ENCODE results near the gene RAPGEF6.

RAPGEF6 gene

GRCh38 chr5:131525805-131526204 lies 109.2 kb downstream of the RAPGEF6 start:
- no peaks in the 10 kb centered on the region for H3K4me1 ChIP-seq (ENCODE audit: control insufficient read depth, insufficient read depth, low read length, poor library complexity, severe bottlenecking)
- no peaks in the 10 kb centered on the region for H3K9me3 ChIP-seq (ENCODE audit: control insufficient read depth, low read length)
- no peak overlapping the region for H3K27ac ChIP-seq (ENCODE audit: low read depth, low read length, severe bottlenecking)
- WGBS, 2 experiments (ENCODE audit: insufficient coverage in 2 of 2), result 100% methylated on average over 1 of the region's 1 CpG; no CpG with 5 or more reads in 1 of the 2 experiments
- no peaks in the 10 kb centered on the region for H3K36me3 ChIP-seq (ENCODE audit: control insufficient read depth, insufficient read depth, low read length)
- H3K4me3 ChIP-seq (ENCODE audit: extremely low read depth, insufficient read depth, low read length, poor library complexity, severe bottlenecking), result no peak overlapping the region

- Histone ChIP-seq H3K36me3 (ENCODE audit: control insufficient read depth, insufficient read depth, low read length) (peaks cover 10% of the 10 kb centered on the region), H3K4me3 (ENCODE audit: extremely low read depth, insufficient read depth, low read length, poor library complexity, severe bottlenecking) (no peak overlapping the region), H3K9me3 (ENCODE audit: control insufficient read depth, low read length) (no peaks in the 10 kb centered on the region), H3K4me1 (ENCODE audit: control insufficient read depth, insufficient read depth, low read length, poor library complexity, severe bottlenecking) (no peaks in the 10 kb centered on the region), H3K27ac (ENCODE audit: low read depth, low read length, severe bottlenecking) (no peak overlapping the region)
- 94% methylated on average over 4 of the region's 4 CpGs; no CpG with 5 or more reads in 1 of the 2 experiments for WGBS, 2 experiments (ENCODE audit: insufficient coverage in 2 of 2)
Observed at GRCh38 chr5:131524431-131524830, 110.6 kb downstream of the RAPGEF6 start.

- Histone ChIP-seq H3K9me3 (ENCODE audit: control insufficient read depth, low read length) (no peaks in the 10 kb centered on the region), H3K27ac (ENCODE audit: low read depth, low read length, severe bottlenecking) (no peak overlapping the region), H3K36me3 (ENCODE audit: control insufficient read depth, insufficient read depth, low read length) (peaks cover 17% of the 10 kb centered on the region), H3K4me3 (ENCODE audit: extremely low read depth, insufficient read depth, low read length, poor library complexity, severe bottlenecking) (no peak overlapping the region), H3K4me1 (ENCODE audit: control insufficient read depth, insufficient read depth, low read length, poor library complexity, severe bottlenecking) (no peaks in the 10 kb centered on the region)
Observed at GRCh38 chr5:131523500-131524185, 111.4 kb downstream of the RAPGEF6 start.

GRCh38 chr5:131521252-131521651 lies 113.8 kb downstream of the RAPGEF6 start:
- no peaks in the 10 kb centered on the region for H3K9me3 ChIP-seq (ENCODE audit: control insufficient read depth, low read length)
- 76 to 83% methylated on average over 1 to 3 of the region's 4 CpGs for WGBS, 2 experiments (ENCODE audit: insufficient coverage in 2 of 2)
- H3K27ac ChIP-seq (ENCODE audit: low read depth, low read length, severe bottlenecking), result no peak overlapping the region
- H3K4me1 ChIP-seq (ENCODE audit: control insufficient read depth, insufficient read depth, low read length, poor library complexity, severe bottlenecking), result no peaks in the 10 kb centered on the region
- no peak overlapping the region for H3K4me3 ChIP-seq (ENCODE audit: extremely low read depth, insufficient read depth, low read length, poor library complexity, severe bottlenecking)
- peaks cover 17% of the 10 kb centered on the region for H3K36me3 ChIP-seq (ENCODE audit: control insufficient read depth, insufficient read depth, low read length)

GRCh38 chr5:131515348-131515747 lies 119.7 kb downstream of the RAPGEF6 start:
- WGBS, 2 experiments (ENCODE audit: insufficient coverage in 2 of 2), result 81 to 85% methylated on average over 2 of the region's 3 CpGs
- Histone ChIP-seq H3K4me1 (ENCODE audit: control insufficient read depth, insufficient read depth, low read length, poor library complexity, severe bottlenecking) (no peaks in the 10 kb centered on the region), H3K9me3 (ENCODE audit: control insufficient read depth, low read length) (no peaks in the 10 kb centered on the region), H3K4me3 (ENCODE audit: extremely low read depth, insufficient read depth, low read length, poor library complexity, severe bottlenecking) (no peak overlapping the region), H3K27ac (ENCODE audit: low read depth, low read length, severe bottlenecking) (no peak overlapping the region), H3K36me3 (ENCODE audit: control insufficient read depth, insufficient read depth, low read length) (peaks cover 15% of the 10 kb centered on the region)

- H3K27ac ChIP-seq (ENCODE audit: low read depth, low read length, severe bottlenecking), result no peak overlapping the region
- no peaks in the 10 kb centered on the region for H3K4me1 ChIP-seq (ENCODE audit: control insufficient read depth, insufficient read depth, low read length, poor library complexity, severe bottlenecking)
- H3K4me3 ChIP-seq (ENCODE audit: extremely low read depth, insufficient read depth, low read length, poor library complexity, severe bottlenecking), result no peak overlapping the region
- peaks cover 17% of the 10 kb centered on the region for H3K36me3 ChIP-seq (ENCODE audit: control insufficient read depth, insufficient read depth, low read length)
- 100% methylated on average over 3 of the region's 6 CpGs; no CpG with 5 or more reads in 1 of the 2 experiments for WGBS, 2 experiments (ENCODE audit: insufficient coverage in 2 of 2)
- no peaks in the 10 kb centered on the region for H3K9me3 ChIP-seq (ENCODE audit: control insufficient read depth, low read length)
Observed at GRCh38 chr5:131514316-131515283, 120.4 kb downstream of the RAPGEF6 start.

- H3K4me3 ChIP-seq (ENCODE audit: extremely low read depth, insufficient read depth, low read length, poor library complexity, severe bottlenecking), result no peak overlapping the region
- no peak overlapping the region for H3K27ac ChIP-seq (ENCODE audit: low read depth, low read length, severe bottlenecking)
- no peaks in the 10 kb centered on the region for H3K9me3 ChIP-seq (ENCODE audit: control insufficient read depth, low read length)
- peaks cover 12% of the 10 kb centered on the region for H3K36me3 ChIP-seq (ENCODE audit: control insufficient read depth, insufficient read depth, low read length)
- WGBS, 2 experiments (ENCODE audit: insufficient coverage in 2 of 2), result 94 to 95% methylated on average over 4 of the region's 6 CpGs
- H3K4me1 ChIP-seq (ENCODE audit: control insufficient read depth, insufficient read depth, low read length, poor library complexity, severe bottlenecking), result no peaks in the 10 kb centered on the region
Observed at GRCh38 chr5:131513780-131514179, 121.2 kb downstream of the RAPGEF6 start.

GRCh38 chr5:131511934-131512333 lies 123.1 kb downstream of the RAPGEF6 start:
- 91 to 94% methylated on average over 5 of the region's 5 CpGs for WGBS, 2 experiments (ENCODE audit: insufficient coverage in 2 of 2)
- Histone ChIP-seq H3K9me3 (ENCODE audit: control insufficient read depth, low read length) (no peaks in the 10 kb centered on the region), H3K36me3 (ENCODE audit: control insufficient read depth, insufficient read depth, low read length) (peaks cover 15% of the 10 kb centered on the region), H3K4me3 (ENCODE audit: extremely low read depth, insufficient read depth, low read length, poor library complexity, severe bottlenecking) (no peak overlapping the region), H3K4me1 (ENCODE audit: control insufficient read depth, insufficient read depth, low read length, poor library complexity, severe bottlenecking) (no peaks in the 10 kb centered on the region), H3K27ac (ENCODE audit: low read depth, low read length, severe bottlenecking) (no peak overlapping the region)

- Histone ChIP-seq H3K4me1 (ENCODE audit: control insufficient read depth, insufficient read depth, low read length, poor library complexity, severe bottlenecking) (no peaks in the 10 kb centered on the region), H3K27ac (ENCODE audit: low read depth, low read length, severe bottlenecking) (no peak overlapping the region), H3K36me3 (ENCODE audit: control insufficient read depth, insufficient read depth, low read length) (peaks cover 15% of the 10 kb centered on the region), H3K4me3 (ENCODE audit: extremely low read depth, insufficient read depth, low read length, poor library complexity, severe bottlenecking) (no peak overlapping the region), H3K9me3 (ENCODE audit: control insufficient read depth, low read length) (no peaks in the 10 kb centered on the region)
Observed at GRCh38 chr5:131509801-131510200, 125.2 kb downstream of the RAPGEF6 start.

- WGBS, 2 experiments (ENCODE audit: insufficient coverage in 2 of 2), result no CpG with 5 or more reads among the region's 1 CpG
- H3K4me3 ChIP-seq (ENCODE audit: extremely low read depth, insufficient read depth, low read length, poor library complexity, severe bottlenecking), result no peak overlapping the region
- no peaks in the 10 kb centered on the region for H3K9me3 ChIP-seq (ENCODE audit: control insufficient read depth, low read length)
- no peaks in the 10 kb centered on the region for H3K4me1 ChIP-seq (ENCODE audit: control insufficient read depth, insufficient read depth, low read length, poor library complexity, severe bottlenecking)
- no peak overlapping the region for H3K27ac ChIP-seq (ENCODE audit: low read depth, low read length, severe bottlenecking)
- H3K36me3 ChIP-seq (ENCODE audit: control insufficient read depth, insufficient read depth, low read length), result peaks cover 40% of the 10 kb centered on the region
Observed at GRCh38 chr5:131505237-131505908, 129.7 kb downstream of the RAPGEF6 start.

Data from mesodermal cell (in vitro differentiated cells).